ENCODE data around the gene DRGX.

DRGX gene

GRCh38 chr10:49318755-49319154 lies 77.1 kb downstream of the DRGX start:
- no peak for DNase-seq
- H4K20me1 ChIP-seq (ENCODE audit: insufficient read depth, low read length): no peaks in the 10 kb centered on the region

GRCh38 chr10:49318028-49318427 lies 77.9 kb downstream of the DRGX start:
- Histone ChIP-seq H4K20me1 (ENCODE audit: insufficient read depth, low read length) (no peaks in the 10 kb centered on the region), H3K36me3 (replicated peaks; ENCODE audit: insufficient read depth, low read length) (no peaks in the 10 kb centered on the region), H3K9ac (ENCODE audit: low read length) (no peak overlapping the region), H3K4me3 (ENCODE audit: low read length) (no peak overlapping the region), H3K9me3 (replicated peaks; ENCODE audit: insufficient read depth, low read length) (no peaks in the 10 kb centered on the region), H3K4me2 (ENCODE audit: low read depth, low read length) (no peak overlapping the region), H3K4me1 (ENCODE audit: low read length) (no peaks in the 10 kb centered on the region), H3K27me3 (replicated peaks; ENCODE audit: insufficient read depth, low read length) (no peaks in the 10 kb centered on the region), H2AFZ (ENCODE audit: low read length) (no peak overlapping the region), H3F3A (ENCODE audit: insufficient read depth, low read length) (no peaks in the 10 kb centered on the region), H3K9me2 (replicated peaks; ENCODE audit: insufficient read depth, low read length) (no peaks in the 10 kb centered on the region), H3K79me2 (ENCODE audit: low read length) (no peaks in the 10 kb centered on the region), H3K27ac (ENCODE audit: low read length) (no peak overlapping the region)
- TF ChIP-seq EZH2 (optimal IDR thresholded peaks at IDR 0.05; ENCODE audit: low read depth, low read length): no peak
- no peak for TF ChIP-seq CTCF (IDR thresholded peaks at IDR 0.05; ENCODE audit: low read length)
- no peak for TF ChIP-seq EZH2phosphoT487 (IDR thresholded peaks at IDR 0.05; ENCODE audit: low read length)
- no peak for DNase-seq

More at GRCh38 chr10:49318755-49319154, 77.1 kb downstream of the DRGX start:
- H3F3A ChIP-seq (ENCODE audit: insufficient read depth, low read length): no peaks in the 10 kb centered on the region
- no peaks in the 10 kb centered on the region for H3K79me2 ChIP-seq (ENCODE audit: low read length)
- H2AFZ ChIP-seq (ENCODE audit: low read length): no peak overlapping the region
- H3K9me2 ChIP-seq (replicated peaks; ENCODE audit: insufficient read depth, low read length): no peaks in the 10 kb centered on the region
- no peaks in the 10 kb centered on the region for H3K9me3 ChIP-seq (replicated peaks; ENCODE audit: insufficient read depth, low read length)
- H3K4me3 ChIP-seq (ENCODE audit: low read length): no peak overlapping the region
- H3K27ac ChIP-seq (ENCODE audit: low read length): no peak overlapping the region
- H3K4me2 ChIP-seq (ENCODE audit: low read depth, low read length): no peak overlapping the region
- no peaks in the 10 kb centered on the region for H3K27me3 ChIP-seq (replicated peaks; ENCODE audit: insufficient read depth, low read length)
- no peak overlapping the region for H3K9ac ChIP-seq (ENCODE audit: low read length)
- H3K4me1 ChIP-seq (ENCODE audit: low read length): no peaks in the 10 kb centered on the region
- H3K36me3 ChIP-seq (replicated peaks; ENCODE audit: insufficient read depth, low read length): no peaks in the 10 kb centered on the region
- TF ChIP-seq EZH2 (optimal IDR thresholded peaks at IDR 0.05; ENCODE audit: low read depth, low read length) (no peak), CTCF (IDR thresholded peaks at IDR 0.05; ENCODE audit: low read length) (no peak), EZH2phosphoT487 (IDR thresholded peaks at IDR 0.05; ENCODE audit: low read length) (no peak)

- Histone ChIP-seq H3K4me1 (ENCODE audit: low read length) (no peaks in the 10 kb centered on the region), H3K9me3 (replicated peaks; ENCODE audit: insufficient read depth, low read length) (no peaks in the 10 kb centered on the region), H3K9ac (ENCODE audit: low read length) (no peak overlapping the region), H3K27ac (ENCODE audit: low read length) (no peak overlapping the region), H3K79me2 (ENCODE audit: low read length) (no peaks in the 10 kb centered on the region), H3K4me2 (ENCODE audit: low read depth, low read length) (no peak overlapping the region), H3K4me3 (ENCODE audit: low read length) (no peak overlapping the region), H3K36me3 (replicated peaks; ENCODE audit: insufficient read depth, low read length) (no peaks in the 10 kb centered on the region), H3F3A (ENCODE audit: insufficient read depth, low read length) (no peaks in the 10 kb centered on the region), H3K9me2 (replicated peaks; ENCODE audit: insufficient read depth, low read length) (no peaks in the 10 kb centered on the region), H3K27me3 (replicated peaks; ENCODE audit: insufficient read depth, low read length) (no peaks in the 10 kb centered on the region), H2AFZ (ENCODE audit: low read length) (no peak overlapping the region), H4K20me1 (ENCODE audit: insufficient read depth, low read length) (no peaks in the 10 kb centered on the region)
- TF ChIP-seq CTCF (IDR thresholded peaks at IDR 0.05; ENCODE audit: low read length) (no peak), EZH2phosphoT487 (IDR thresholded peaks at IDR 0.05; ENCODE audit: low read length) (no peak), EZH2 (optimal IDR thresholded peaks at IDR 0.05; ENCODE audit: low read depth, low read length) (no peak)
- DNase-seq: no peak
Observed at GRCh38 chr10:49314806-49315205, 81.1 kb downstream of the DRGX start.

Data from MM.1S (cell line).